Body of pancreas (tissue), 4 donors: ENCODE measurements around the gene PIP5K1A.

Source experiments
- POLR2A ChIP-seq, 3 donors: fragments of 450-650 bp; IDR thresholded peaks; one replicate each; pipeline ENCODE4 v1.6.1; 2016; ENCODE audit warnings: antibody characterized with exemption in 3 of 3, mild to moderate bottlenecking in 2 of 3
- TF ChIP-seq, protein P1 (sequence below), 7 experiments: fragments of 450-650 bp in 4 of 7; fragments of 200-600 bp in 3 of 7; sonication (generic) in 3 of 7; IDR thresholded peaks; one replicate each; pipeline ENCODE4 v1.5.1; 2016 to 2019; ENCODE audit warnings: antibody characterized with exemption in 7 of 7

DNA sequence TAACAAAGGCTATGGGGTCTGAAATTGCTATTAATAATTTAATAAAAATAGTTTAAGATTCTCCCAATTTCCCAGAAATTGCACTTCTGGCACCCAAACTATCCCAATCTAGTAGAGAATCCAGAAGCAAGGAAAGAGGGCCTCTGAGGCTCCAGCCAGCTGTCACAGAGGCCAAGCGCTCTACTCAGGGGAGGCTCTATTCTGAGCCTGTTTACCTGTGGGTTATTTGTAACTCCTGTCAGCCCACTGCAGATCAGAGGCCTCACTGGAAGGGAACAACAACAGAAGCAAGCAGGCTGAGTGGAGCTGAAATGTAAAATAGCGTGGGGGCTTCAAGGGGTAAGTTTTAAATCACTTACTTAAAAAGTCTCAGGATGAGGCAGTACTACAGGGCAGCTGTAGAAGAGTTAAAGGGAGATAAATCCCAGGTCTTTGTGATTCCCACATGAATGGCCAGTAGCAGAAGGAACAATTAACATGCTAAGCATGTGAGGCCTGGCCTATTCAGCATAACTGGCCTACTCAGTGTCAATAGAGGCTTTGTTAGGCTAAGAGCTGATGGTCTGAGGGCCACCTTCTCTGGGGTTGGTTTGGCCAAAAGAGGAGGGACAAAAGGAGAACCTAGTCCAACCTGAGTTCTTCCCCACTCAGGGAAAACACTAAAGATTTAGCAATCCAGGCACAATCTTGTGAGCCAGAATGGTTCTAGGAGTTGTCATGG, 96.5 kb downstream of the PIP5K1A start:
- TF ChIP-seq, protein P1, sequence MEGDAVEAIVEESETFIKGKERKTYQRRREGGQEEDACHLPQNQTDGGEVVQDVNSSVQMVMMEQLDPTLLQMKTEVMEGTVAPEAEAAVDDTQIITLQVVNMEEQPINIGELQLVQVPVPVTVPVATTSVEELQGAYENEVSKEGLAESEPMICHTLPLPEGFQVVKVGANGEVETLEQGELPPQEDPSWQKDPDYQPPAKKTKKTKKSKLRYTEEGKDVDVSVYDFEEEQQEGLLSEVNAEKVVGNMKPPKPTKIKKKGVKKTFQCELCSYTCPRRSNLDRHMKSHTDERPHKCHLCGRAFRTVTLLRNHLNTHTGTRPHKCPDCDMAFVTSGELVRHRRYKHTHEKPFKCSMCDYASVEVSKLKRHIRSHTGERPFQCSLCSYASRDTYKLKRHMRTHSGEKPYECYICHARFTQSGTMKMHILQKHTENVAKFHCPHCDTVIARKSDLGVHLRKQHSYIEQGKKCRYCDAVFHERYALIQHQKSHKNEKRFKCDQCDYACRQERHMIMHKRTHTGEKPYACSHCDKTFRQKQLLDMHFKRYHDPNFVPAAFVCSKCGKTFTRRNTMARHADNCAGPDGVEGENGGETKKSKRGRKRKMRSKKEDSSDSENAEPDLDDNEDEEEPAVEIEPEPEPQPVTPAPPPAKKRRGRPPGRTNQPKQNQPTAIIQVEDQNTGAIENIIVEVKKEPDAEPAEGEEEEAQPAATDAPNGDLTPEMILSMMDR (IDR thresholded peaks at IDR 0.05): no peak
- TF ChIP-seq POLR2A (IDR thresholded peaks at IDR 0.05): no peak
